Muscle layer of colon (tissue), 2 donors: ENCODE data around the gene GET4.

Experiments
- H3K27ac ChIP-seq: one replicate; pipeline ENCODE4 v1.7.0; 2013; ENCODE audit warnings: low read depth, mild to moderate bottlenecking, low read length, moderate library complexity
- H3K27me3 ChIP-seq, 2 donors: one replicate each; pipeline ENCODE4 v1.7.0; 2013; ENCODE audit warnings: low read length in 2 of 2, mild to moderate bottlenecking in 2 of 2; ENCODE audit not compliant: insufficient read depth in 2 of 2, control insufficient read depth in 1 of 2
- H3K36me3 ChIP-seq: one replicate; pipeline ENCODE4 v1.7.0; 2013; ENCODE audit warnings: mild to moderate bottlenecking, low read length; ENCODE audit not compliant: insufficient read depth
- H3K4me1 ChIP-seq: one replicate; pipeline ENCODE4 v1.7.0; 2013; ENCODE audit warnings: mild to moderate bottlenecking, low read length; ENCODE audit not compliant: insufficient read depth
- H3K4me3 ChIP-seq, 2 donors: one replicate each; pipeline ENCODE4 v1.7.0; 2013; ENCODE audit warnings: low read length in 2 of 2, low read depth in 1 of 2, mild to moderate bottlenecking in 1 of 2, moderate library complexity in 1 of 2
- H3K9ac ChIP-seq: one replicate; pipeline ENCODE4 v1.7.0; 2013; ENCODE audit warnings: low read length
- H3K9me3 ChIP-seq: one replicate; pipeline ENCODE4 v1.7.0; 2013; ENCODE audit warnings: mild to moderate bottlenecking, low read length
- donor health status: abdominal sarcoma.
- donor health status: Adenocarcinoma of cecum.

GET4 gene

DNA sequence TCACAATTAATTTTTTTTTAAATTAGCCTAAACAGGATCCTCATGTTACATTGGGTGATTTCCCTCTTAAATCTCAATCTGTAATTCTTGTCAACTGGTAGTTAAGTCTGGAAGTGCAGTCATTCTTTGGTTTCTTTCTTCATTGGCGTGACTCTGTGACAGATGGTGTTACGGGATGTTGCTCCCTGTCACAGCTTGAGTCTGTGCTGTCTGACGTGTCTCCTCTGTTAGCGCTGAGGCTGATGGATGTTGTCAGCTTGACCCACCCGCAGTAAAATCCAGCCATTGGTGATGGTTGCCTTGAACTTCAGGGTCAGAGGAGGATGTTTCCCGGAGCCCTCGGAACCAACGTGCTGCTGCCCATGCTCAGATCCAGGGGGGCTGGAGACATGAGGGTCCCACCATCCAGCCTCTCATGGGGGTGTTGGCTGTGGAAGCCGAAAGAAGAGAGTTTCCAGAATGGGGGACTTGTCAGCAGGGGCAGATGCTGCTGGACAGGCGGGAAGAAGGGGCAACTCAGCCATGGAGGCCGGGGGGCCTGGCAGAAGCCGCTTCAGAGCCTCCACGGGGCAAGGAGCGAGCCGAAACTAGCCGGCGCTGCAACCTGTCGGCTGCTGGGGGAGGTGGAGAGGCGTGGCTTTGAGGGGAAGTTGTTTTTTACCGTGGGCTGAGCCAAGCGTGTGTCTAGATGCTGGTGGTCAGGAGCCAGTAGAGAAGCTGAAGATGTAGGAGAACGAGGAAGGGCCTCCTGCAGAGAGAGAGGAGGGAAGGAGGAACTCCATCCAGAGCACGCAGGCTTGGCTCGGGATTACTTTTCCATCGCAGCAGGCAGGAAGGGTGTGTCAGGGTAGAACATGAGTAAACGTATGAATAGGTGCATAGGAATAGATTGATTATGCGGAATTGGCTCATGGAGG is 40.6 kb upstream of the GET4 start:
- H3K27ac ChIP-seq: peak overlapping the region; percentile 36
- peaks cover 24% of the 10 kb centered on the region for H3K36me3 ChIP-seq
- no peaks in the 10 kb centered on the region for H3K9me3 ChIP-seq
- H3K4me1 ChIP-seq: peaks cover 76% of the 10 kb centered on the region
- no peaks in the 10 kb centered on the region for H3K27me3 ChIP-seq
- H3K9ac ChIP-seq: no peak overlapping the region
- H3K4me3 ChIP-seq: no peak overlapping the region

DNA sequence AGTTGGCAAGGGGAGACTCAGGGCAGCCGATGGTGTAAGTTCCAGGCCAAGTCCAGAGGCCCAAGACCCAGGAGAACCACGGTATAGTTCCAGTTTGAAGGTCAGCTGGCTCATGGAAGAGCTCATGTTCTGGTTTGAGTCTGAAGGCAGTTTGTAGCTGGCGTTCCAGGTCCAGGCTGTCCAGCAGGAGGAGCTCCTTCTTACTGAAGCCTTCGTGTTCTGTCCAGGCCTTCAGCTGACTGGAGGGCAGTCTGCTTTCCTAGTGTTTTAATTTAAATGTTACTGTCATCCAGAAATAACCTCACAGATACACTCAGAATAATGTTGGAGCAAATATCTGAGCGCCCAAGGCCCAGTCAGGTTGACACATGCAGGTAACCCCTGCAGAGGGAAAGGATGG is 39.9 kb upstream of the GET4 start:
- H3K27me3 ChIP-seq: no peaks in the 10 kb centered on the region
- no peak overlapping the region for H3K9ac ChIP-seq
- peaks cover 69% of the 10 kb centered on the region for H3K4me1 ChIP-seq
- peaks cover 24% of the 10 kb centered on the region for H3K36me3 ChIP-seq
- no peaks in the 10 kb centered on the region for H3K9me3 ChIP-seq
- H3K4me3 ChIP-seq: no peak overlapping the region
- H3K27ac ChIP-seq: peak overlapping the region; percentile 79

DNA sequence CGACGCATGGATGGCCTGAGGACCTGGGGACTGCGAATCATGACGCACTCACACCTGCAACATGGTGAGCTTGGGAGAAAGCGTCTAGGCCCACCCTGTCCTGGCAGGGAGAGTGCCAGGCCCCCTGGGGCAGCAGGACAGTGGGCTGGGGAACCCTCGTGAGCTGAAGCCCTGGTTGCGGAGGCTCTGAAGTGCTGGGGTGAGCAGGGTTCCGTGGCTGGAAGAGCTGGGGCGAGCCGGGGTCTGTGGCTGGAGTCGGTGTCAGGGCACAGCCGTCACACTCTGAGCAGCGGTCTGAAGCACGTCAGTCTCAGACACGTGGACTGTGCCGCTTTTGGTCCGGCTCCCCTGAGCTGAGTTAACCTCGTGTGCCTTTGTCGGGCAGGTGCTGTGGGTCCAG is 39.4 kb upstream of the GET4 start:
- Histone ChIP-seq H3K4me3 (no peak overlapping the region), H3K4me1 (peaks cover 74% of the 10 kb centered on the region), H3K9ac (no peak overlapping the region), H3K27me3 (no peaks in the 10 kb centered on the region), H3K9me3 (no peaks in the 10 kb centered on the region), H3K27ac (peak overlapping the region; percentile 79), H3K36me3 (peaks cover 27% of the 10 kb centered on the region)

DNA sequence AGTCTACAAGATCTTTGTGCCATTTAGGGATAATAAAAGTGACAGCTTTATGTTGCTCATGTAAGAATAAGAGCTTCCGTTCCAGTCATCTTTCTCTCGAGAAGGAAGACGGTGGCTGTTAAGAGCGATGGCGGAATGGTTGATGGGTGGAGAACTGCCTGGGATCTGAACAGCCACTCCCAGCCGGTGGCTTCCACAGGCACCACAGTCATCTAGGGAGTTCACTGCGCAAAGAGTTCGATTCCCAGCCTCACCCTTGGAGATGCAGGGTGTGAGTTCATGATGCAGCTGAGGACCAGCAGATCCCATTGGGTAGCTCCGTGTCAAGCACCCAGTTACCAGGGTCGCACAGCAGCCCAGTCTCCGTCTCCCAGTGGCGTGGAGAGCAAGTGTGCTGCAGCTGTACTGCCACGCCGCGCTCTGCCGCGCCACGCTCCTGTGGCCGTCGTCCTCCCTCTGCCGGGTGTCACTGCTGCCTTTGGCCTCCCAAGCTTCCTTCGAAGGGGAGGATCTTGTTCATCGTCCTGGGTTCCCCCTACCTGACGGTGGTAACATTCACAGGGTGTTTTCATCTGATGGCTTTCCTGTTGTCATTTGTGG is 36.3 kb upstream of the GET4 start:
- H3K9me3 ChIP-seq: no peaks in the 10 kb centered on the region
- no peaks in the 10 kb centered on the region for H3K27me3 ChIP-seq
- no peak overlapping the region for H3K27ac ChIP-seq
- no peak overlapping the region for H3K4me3 ChIP-seq
- H3K4me1 ChIP-seq: peaks cover 65% of the 10 kb centered on the region
- H3K36me3 ChIP-seq: peaks cover 48% of the 10 kb centered on the region
- H3K9ac ChIP-seq: no peak overlapping the region

DNA sequence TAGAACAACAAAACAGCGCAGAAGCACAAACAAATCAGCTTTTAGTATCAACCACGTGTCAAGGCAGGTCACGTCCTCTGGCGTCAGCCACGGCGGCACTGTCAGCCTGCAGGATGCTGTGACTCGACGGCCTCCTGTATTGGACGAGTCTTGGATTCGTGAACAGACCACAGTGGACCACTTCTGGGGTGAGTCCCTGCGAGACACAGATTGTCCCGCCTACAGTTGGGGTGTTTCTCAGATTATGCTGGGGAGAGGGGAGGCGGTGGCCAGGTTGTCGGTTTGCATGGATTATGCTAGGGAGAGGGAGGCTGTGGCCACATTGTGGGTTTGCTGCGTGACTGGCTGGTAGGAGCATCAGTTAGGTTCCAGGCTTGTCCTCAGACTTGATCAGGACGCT is 34.4 kb upstream of the GET4 start:
- Histone ChIP-seq H3K9me3 (no peaks in the 10 kb centered on the region), H3K36me3 (peaks cover 52% of the 10 kb centered on the region), H3K27me3 (no peaks in the 10 kb centered on the region), H3K4me3 (peak overlapping the region in 1 of 2 donors; percentile 11), H3K27ac (peak overlapping the region; percentile 80), H3K4me1 (peaks cover 46% of the 10 kb centered on the region), H3K9ac (no peak overlapping the region)

DNA sequence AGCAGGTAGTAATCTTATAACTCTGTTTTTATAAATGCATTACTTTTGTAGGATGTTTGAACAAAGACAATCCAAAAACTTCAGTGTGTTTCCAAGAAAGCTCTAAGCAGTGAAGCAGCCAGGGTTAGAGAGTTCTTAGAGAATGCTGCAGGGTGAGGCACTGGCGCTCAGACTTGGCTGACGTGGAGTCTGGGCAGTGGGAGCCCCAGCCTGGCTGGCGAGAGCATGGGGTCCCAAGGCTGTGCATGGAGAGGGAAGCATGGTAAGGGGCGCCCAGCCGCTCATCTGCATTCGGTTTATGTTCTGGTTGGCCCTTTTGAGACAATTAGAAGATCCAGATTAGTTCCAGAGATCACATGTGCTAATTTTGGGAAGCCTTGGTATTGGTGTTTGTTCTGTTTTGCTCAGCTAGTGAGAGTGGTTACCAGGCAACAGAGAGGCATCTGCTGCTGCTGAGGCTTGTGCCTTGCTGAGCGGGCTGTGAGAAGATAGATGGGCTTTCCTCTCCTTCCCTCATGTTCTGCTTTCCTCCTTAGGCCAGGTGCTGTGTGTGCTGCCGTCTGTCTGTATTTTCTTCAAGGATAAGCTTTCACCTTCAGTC is 33.8 kb upstream of the GET4 start:
- peaks cover 40% of the 10 kb centered on the region for H3K4me1 ChIP-seq

DNA sequence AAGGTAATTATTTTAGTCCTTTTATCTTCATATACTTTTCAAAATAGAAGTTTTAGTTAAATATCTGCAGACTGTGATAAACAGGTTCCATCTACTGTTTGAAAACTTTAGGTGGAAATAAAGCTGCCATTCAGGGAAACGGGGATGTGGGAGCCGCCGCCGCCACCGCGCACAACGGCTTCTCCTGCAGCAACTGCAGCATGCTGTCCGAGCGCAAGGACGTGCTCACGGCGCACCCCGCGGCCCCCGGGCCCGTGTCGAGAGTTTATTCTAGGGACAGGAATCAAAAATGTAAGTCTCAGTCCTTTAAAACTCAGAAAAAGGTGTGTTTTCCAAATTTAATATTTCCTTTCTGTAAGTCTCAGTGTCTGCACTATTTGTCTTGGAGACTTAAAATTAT is 33.1 kb upstream of the GET4 start:
- Histone ChIP-seq H3K9ac (no peak overlapping the region), H3K4me3 (peak overlapping the region in 1 of 2 donors; percentile 16), H3K27me3 (no peaks in the 10 kb centered on the region), H3K27ac (peak overlapping the region; percentile 80), H3K9me3 (no peaks in the 10 kb centered on the region), H3K4me1 (peaks cover 34% of the 10 kb centered on the region), H3K36me3 (peaks cover 52% of the 10 kb centered on the region)

More for the DNA sequence above, 33.8 kb upstream of the GET4 start:
- Histone ChIP-seq H3K4me3 (peak overlapping the region in 1 of 2 donors; percentile 16), H3K9ac (no peak overlapping the region), H3K27ac (peak overlapping the region; percentile 80), H3K27me3 (no peaks in the 10 kb centered on the region), H3K36me3 (peaks cover 52% of the 10 kb centered on the region), H3K9me3 (no peaks in the 10 kb centered on the region)

DNA sequence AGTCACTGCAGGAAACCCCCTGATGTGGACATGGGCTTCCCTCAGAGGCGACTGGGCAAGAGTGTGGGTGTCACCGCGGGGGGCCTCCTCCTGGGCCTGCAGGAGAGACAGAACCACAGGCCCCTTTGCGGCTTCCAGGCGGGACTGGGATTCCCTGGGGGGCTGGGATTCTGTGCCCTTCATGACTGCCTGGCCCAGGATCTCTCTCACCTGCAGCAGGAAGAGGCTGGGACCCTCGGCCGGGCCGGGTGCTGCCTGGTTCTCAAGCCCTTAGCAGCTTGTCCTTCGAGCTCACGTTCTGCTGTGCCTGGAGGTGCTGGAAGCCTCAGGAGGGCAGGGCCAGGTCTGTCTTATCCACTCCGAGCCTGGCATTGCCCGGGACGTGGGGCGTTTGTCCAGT is 32.3 kb upstream of the GET4 start:
- peaks cover 45% of the 10 kb centered on the region for H3K36me3 ChIP-seq
- no peak overlapping the region for H3K4me3 ChIP-seq
- peaks cover 26% of the 10 kb centered on the region for H3K4me1 ChIP-seq
- no peak overlapping the region for H3K9ac ChIP-seq
- no peaks in the 10 kb centered on the region for H3K9me3 ChIP-seq
- H3K27me3 ChIP-seq: no peaks in the 10 kb centered on the region
- peak overlapping the region; percentile 66 for H3K27ac ChIP-seq

DNA sequence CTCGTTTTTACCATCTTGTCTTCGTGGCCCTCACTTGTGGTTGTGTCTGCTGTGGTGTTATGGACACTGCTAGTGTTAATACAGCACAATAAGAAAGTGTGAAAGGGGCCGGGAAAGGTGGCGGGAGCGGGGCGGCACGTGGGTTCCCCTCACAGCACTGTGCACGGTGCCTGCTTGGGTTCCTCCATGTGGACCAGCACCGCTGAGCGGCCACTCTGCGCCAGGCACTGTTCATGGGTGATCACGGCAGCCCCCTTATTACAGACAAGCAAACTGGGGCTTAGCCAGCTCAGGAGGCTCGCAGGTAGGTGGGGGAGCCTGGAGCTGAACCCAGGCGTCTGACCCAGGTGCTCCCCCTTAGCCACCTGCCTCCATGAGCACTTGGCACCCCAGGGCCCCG is 31.8 kb upstream of the GET4 start:
- Histone ChIP-seq H3K9me3 (no peaks in the 10 kb centered on the region), H3K27ac (peak overlapping the region; percentile 66), H3K9ac (no peak overlapping the region), H3K4me3 (no peak overlapping the region), H3K27me3 (no peaks in the 10 kb centered on the region), H3K36me3 (peaks cover 46% of the 10 kb centered on the region), H3K4me1 (peaks cover 24% of the 10 kb centered on the region)

DNA sequence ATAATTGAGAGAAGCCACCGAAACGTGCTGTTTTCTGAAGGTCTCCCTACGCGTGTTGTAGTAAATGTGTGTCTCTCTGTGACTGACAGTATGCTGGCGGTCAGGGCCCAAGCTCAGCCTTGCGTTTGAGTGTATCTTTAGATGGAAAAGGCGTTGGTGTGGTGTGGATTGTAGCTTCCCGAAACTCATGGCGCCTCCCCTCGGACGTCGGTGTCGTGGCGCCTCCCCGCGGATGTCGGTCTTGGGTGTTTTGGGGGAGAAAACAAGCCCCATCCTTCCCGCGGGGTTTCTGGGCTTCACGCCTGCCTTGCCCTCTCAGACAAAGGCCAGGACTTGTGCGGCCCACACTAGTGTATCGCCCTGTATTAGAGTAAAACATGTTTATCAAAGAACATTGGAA is 31.3 kb upstream of the GET4 start:
- no peaks in the 10 kb centered on the region for H3K9me3 ChIP-seq
- H3K9ac ChIP-seq: no peak overlapping the region
- no peaks in the 10 kb centered on the region for H3K27me3 ChIP-seq
- peaks cover 24% of the 10 kb centered on the region for H3K4me1 ChIP-seq
- H3K27ac ChIP-seq: no peak overlapping the region
- no peak overlapping the region for H3K4me3 ChIP-seq
- peaks cover 45% of the 10 kb centered on the region for H3K36me3 ChIP-seq

DNA sequence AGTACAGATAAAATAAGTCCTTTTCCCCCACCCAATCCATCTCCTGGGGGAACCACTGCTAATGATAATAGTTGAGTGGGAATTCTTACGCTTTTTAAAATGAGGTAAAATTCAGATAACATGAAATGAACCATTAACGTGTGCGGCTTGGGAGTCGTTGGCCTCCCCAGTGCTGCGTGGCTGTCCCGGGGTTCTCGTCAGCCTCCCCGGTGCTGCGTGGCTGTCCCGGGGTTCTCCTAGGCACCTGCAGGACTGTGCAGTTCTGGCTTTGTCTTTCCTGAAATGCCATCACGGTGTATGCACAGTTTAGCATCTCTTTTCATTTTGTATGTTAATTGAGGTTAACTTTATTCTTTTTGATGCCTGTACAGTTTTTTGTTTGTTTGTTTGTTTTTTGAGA is 30.6 kb upstream of the GET4 start:
- no peak overlapping the region for H3K27ac ChIP-seq
- no peak overlapping the region for H3K9ac ChIP-seq
- H3K36me3 ChIP-seq: peaks cover 43% of the 10 kb centered on the region
- no peak overlapping the region for H3K4me3 ChIP-seq
- no peaks in the 10 kb centered on the region for H3K9me3 ChIP-seq
- peaks cover 24% of the 10 kb centered on the region for H3K4me1 ChIP-seq
- no peaks in the 10 kb centered on the region for H3K27me3 ChIP-seq
